B cell (primary cell): ENCODE results near the gene ASIC3.

Experiments used
- CTCF ChIP-seq: fragments of 200-600 bp; IDR thresholded peaks from one replicate; pipeline ENCODE4 v1.8.0; 2022; ENCODE audit warnings: antibody characterized with exemption, mild to moderate bottlenecking
- EZH2 ChIP-seq: IDR thresholded peaks from 2 replicates; pipeline ENCODE4 v1.6.1; 2012; ENCODE audit warnings: borderline replicate concordance, low read depth, mild to moderate bottlenecking, moderate library complexity, low read length; ENCODE audit not compliant: insufficient read depth, poor library complexity, severe bottlenecking

DNA sequence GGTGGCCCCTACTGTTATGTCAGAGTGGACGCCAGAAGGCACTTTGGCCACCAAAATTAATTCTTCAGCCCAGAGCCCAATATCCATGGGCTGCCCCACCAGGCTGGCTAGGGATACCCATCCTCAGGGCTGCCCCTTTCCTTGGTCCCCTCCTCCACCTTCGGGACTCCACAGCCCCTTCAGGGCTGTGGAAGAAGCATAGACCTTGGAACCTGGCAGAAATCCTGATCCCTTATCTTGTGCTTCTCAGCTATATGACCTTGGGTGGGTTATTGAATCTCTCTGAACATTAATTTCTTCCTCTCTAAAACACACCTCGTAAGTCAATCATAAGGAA, 35.5 kb downstream of the ASIC3 start:
- TF ChIP-seq EZH2, result no peak
- TF ChIP-seq CTCF, result no peak
